SK-N-SH (cell line): ENCODE measurements around the gene HMG20A. TPM values are rescaled to one million over a fixed set of nuclear protein-coding genes. Genes with fewer than 3 reads are reported as not detected.

Source experiments
- CTCF ChIA-PET: fragments of 300-600, 350-600 bp; formaldehyde crosslinking; extraction: SDS; loops from one replicate; lab custom pipeline; 2021; lab: Yijun Ruan, JAX
- POLR2A ChIA-PET: fragments of 350-600 bp; sonication (Branson Sonifier 250); formaldehyde crosslinking; extraction: SDS; loops from one replicate; lab custom pipeline; 2020; ENCODE audit warnings: antibody characterized with exemption, inconsistent platforms; lab: Yijun Ruan, JAX
- DNase-seq: peaks from one replicate; pipeline ENCODE4 v3.0.0; 2012
- H2AFZ ChIP-seq: fragments of 200-600 bp; sonication (generic); 2 replicates; pipeline ENCODE4 v1.8.1; 2016; ENCODE audit warnings: antibody characterized with exemption, mild to moderate bottlenecking, low read depth
- H3F3A ChIP-seq: fragments of 200-600 bp; sonication (generic); replicated peaks from 2 replicates; pipeline ENCODE3; 2016; ENCODE audit warnings: antibody characterized with exemption, mild to moderate bottlenecking; ENCODE audit not compliant: insufficient read depth
- H3K27ac ChIP-seq, 2 experiments: fragments of 200-500 bp in 1 of 2; fragments of 200-600 bp in 1 of 2; sonication (Bioruptor generic) in 1 of 2; sonication (generic), shearing (Covaris generic) in 1 of 2; 2 replicates each; pipeline versions ENCODE4 v1.5.1 to v1.6.1; 2014 to 2016; ENCODE audit warnings: low read depth in 2 of 2, inconsistent platforms in 1 of 2, low read length in 1 of 2, mild to moderate bottlenecking in 1 of 2, mixed read lengths in 1 of 2
- H3K27me3 ChIP-seq: fragments of 200-600 bp; sonication (generic), shearing (Covaris generic); 2 replicates; pipeline ENCODE4 v1.6.1; 2016; ENCODE audit warnings: mixed run types; ENCODE audit not compliant: insufficient read depth
- H3K36me3 ChIP-seq, 2 experiments: fragments of 200-500 bp in 1 of 2; fragments of 200-600 bp in 1 of 2; sonication (Bioruptor generic) in 1 of 2; sonication (generic) in 1 of 2; replicated peaks in 1 of 2; 2 replicates each; pipeline versions ENCODE3 to v1.5.1; 2014 to 2016; ENCODE audit warnings: low read length in 1 of 2, mild to moderate bottlenecking in 1 of 2; ENCODE audit not compliant: insufficient read depth in 2 of 2, control insufficient read depth in 1 of 2
- H3K4me1 ChIP-seq, 2 experiments: fragments of 200-500 bp in 1 of 2; fragments of 200-600 bp in 1 of 2; sonication (Bioruptor generic) in 1 of 2; sonication (generic), shearing (Covaris generic) in 1 of 2; 2 replicates each; pipeline versions ENCODE4 v1.5.1 to v1.6.1; 2014 to 2016; ENCODE audit warnings: low read depth in 1 of 2, low read length in 1 of 2, mixed run types in 1 of 2; ENCODE audit not compliant: insufficient read depth in 2 of 2, control insufficient read depth in 1 of 2
- H3K4me2 ChIP-seq: fragments of 200-600 bp; sonication (generic), shearing (Covaris generic); 2 replicates; pipeline ENCODE4 v1.6.1; 2017; ENCODE audit warnings: mixed run types
- H3K4me3 ChIP-seq, 2 experiments: fragments of 200-500 bp in 1 of 2; fragments of 200-600 bp in 1 of 2; sonication (Bioruptor generic) in 1 of 2; sonication (generic), shearing (Covaris generic) in 1 of 2; 2 replicates each; pipeline versions ENCODE4 v1.5.1 to v1.8.1; 2014 to 2016; ENCODE audit warnings: low read depth in 2 of 2, inconsistent platforms in 1 of 2, low read length in 1 of 2, mild to moderate bottlenecking in 1 of 2, mixed read lengths in 1 of 2, moderate library complexity in 1 of 2
- H3K79me2 ChIP-seq: fragments of 200-600 bp; sonication (generic); 2 replicates; pipeline ENCODE4 v1.8.1; 2017; ENCODE audit warnings: mild to moderate bottlenecking; ENCODE audit not compliant: insufficient read depth
- H3K9ac ChIP-seq: fragments of 200-600 bp; sonication (generic); 2 replicates; pipeline ENCODE4 v1.6.1; 2017; ENCODE audit warnings: mixed run types
- H3K9me2 ChIP-seq: fragments of 200-600 bp; sonication (generic); 2 replicates; pipeline ENCODE4 v1.6.1; 2017; ENCODE audit warnings: mixed run types
- H3K9me3 ChIP-seq: fragments of 200-600 bp; sonication (generic); 2 replicates; pipeline ENCODE4 v1.6.1; 2017; ENCODE audit warnings: mixed run types, mild to moderate bottlenecking, moderate library complexity
- H4K20me1 ChIP-seq: fragments of 200-600 bp; sonication (generic); 2 replicates; pipeline ENCODE4 v1.6.1; 2017; ENCODE audit warnings: mild to moderate bottlenecking, mixed run types; ENCODE audit not compliant: insufficient read depth
- CTCF ChIP-seq: fragments of 200-600 bp; sonication (generic); IDR thresholded peaks from 2 replicates; pipeline ENCODE4 v1.6.1; 2017; ENCODE audit warnings: antibody characterized with exemption, mild to moderate bottlenecking, moderate library complexity
- JUND ChIP-seq: IDR thresholded peaks from 2 replicates; pipeline ENCODE4 v1.4.0; 2012
- MAX ChIP-seq: IDR thresholded peaks from 2 replicates; pipeline ENCODE4 v1.4.0; 2012; ENCODE audit warnings: low read depth
- MEF2A ChIP-seq: IDR thresholded peaks from 2 replicates; pipeline ENCODE4 v1.4.0; 2012; ENCODE audit warnings: low read depth, borderline replicate concordance
- MXI1 ChIP-seq: IDR thresholded peaks from 2 replicates; pipeline ENCODE4 v1.6.1; 2012; ENCODE audit warnings: mild to moderate bottlenecking, low read depth, low read length, improper control_type of control experiment
- NFIC ChIP-seq: IDR thresholded peaks from 2 replicates; pipeline ENCODE4 v1.4.0; 2012; ENCODE audit warnings: borderline replicate concordance
- RAD21 ChIP-seq: IDR thresholded peaks from 2 replicates; pipeline ENCODE4 v1.6.1; 2012; ENCODE audit warnings: mild to moderate bottlenecking, low read length
- RCOR1 ChIP-seq: fragments of 150-350 bp; IDR thresholded peaks from 2 replicates; pipeline ENCODE4 v1.6.1; 2017; ENCODE audit warnings: antibody characterized with exemption, low read length
- SIN3A ChIP-seq: IDR thresholded peaks from 2 replicates; pipeline ENCODE4 v1.6.1; 2012; ENCODE audit warnings: low read depth, mild to moderate bottlenecking, low read length, moderate library complexity, borderline replicate concordance
- TCF12 ChIP-seq: IDR thresholded peaks from 2 replicates; pipeline ENCODE4 v1.4.0; 2012
- whole genome bisulfite sequencing: methylation state at CpG from one replicate; pipeline ENCODE4 v1.1.6; 2017; ENCODE audit warnings: low lambda C conversion rate; 5-methylcytosine and 5-hydroxymethylcytosine counted together
- polyA plus RNA-seq, 3 experiments: library from polyadenylated mRNA; depleted of rRNA; stranded (reverse); fragments of >200 nt; gene quantifications; 2 replicates each; pipeline ENCODE4 v1.2.3, GENCODE V29; 2012

Gene HMG20A
- polyA plus RNA-seq, 1 of the 3 experiments (the other 2 are of a cell fraction) = 27.7 TPM

GRCh38 chr15:77418391-77418965 is 2.2 kb upstream of the HMG20A start:
- DNase-seq = no peak
- Histone ChIP-seq H3K9ac (peak overlapping the region; percentile 91), H3K27me3 (no peaks in the 10 kb centered on the region), H3K36me3 (peaks cover 0 to 5% of the 10 kb centered on the region in 2 experiments), H3F3A (peaks cover 16% of the 10 kb centered on the region), H2AFZ (peak overlapping the region; percentile 17; the same call in 1 of the 2 replicates), H3K4me1 (peaks cover 16 to 20% of the 10 kb centered on the region in 2 experiments), H3K27ac (peak overlapping the region; percentile 79 to 92; a peak in 3 of 4 replicates), H4K20me1 (peaks cover 44% of the 10 kb centered on the region), H3K9me3 (no peaks in the 10 kb centered on the region), H3K79me2 (peaks cover 86% of the 10 kb centered on the region), H3K4me2 (peak overlapping the region; percentile 74), H3K9me2 (no peaks in the 10 kb centered on the region), H3K4me3 (peak overlapping the region; percentile 71 to 93)
- WGBS = 44% methylated on average over 8 of the region's 8 CpGs
- no peak for TF ChIP-seq CTCF
- TF ChIP-seq MXI1 = 0 out of 2 replicates have a peak, but pooled peaks have one; percentile 9
- POLR2A ChIA-PET = no interaction called here
- CTCF ChIA-PET = interaction anchor here (0.9 to 1.6 kb wide), 9 partner anchors 57 to 301 kb away, joined by 3 to 6 read pairs (median 3); no protein-coding TSS in a partner anchor

- peaks cover 16% of the 10 kb centered on the region for H3F3A ChIP-seq
- H3K27me3 ChIP-seq = no peaks in the 10 kb centered on the region
- peaks cover 86% of the 10 kb centered on the region for H3K79me2 ChIP-seq
- peak overlapping the region; percentile 91 for H3K9ac ChIP-seq
- no peaks in the 10 kb centered on the region for H3K9me3 ChIP-seq
- H3K4me3 ChIP-seq = peak overlapping the region; percentile 71 to 93
- H3K4me2 ChIP-seq = peak overlapping the region; percentile 74
- H3K36me3 ChIP-seq = peaks cover 0 to 5% of the 10 kb centered on the region in 2 experiments
- 2% methylated on average over 45 of the region's 72 CpGs for WGBS
- peaks cover 44% of the 10 kb centered on the region for H4K20me1 ChIP-seq
- H3K4me1 ChIP-seq = peaks cover 20 to 21% of the 10 kb centered on the region in 2 experiments
- DNase-seq = peak; percentile 80
- peak overlapping the region; percentile 17; the same call in 1 of the 2 replicates for H2AFZ ChIP-seq
- CTCF ChIA-PET = interaction anchor here (0.8 to 1.6 kb wide), 11 partner anchors 56 to 312 kb away, joined by 3 to 6 read pairs (median 3); no protein-coding TSS in a partner anchor
- no peak for TF ChIP-seq NFIC
- TF ChIP-seq SIN3A = no peak
- TF ChIP-seq RCOR1 = no peak
- TF ChIP-seq CTCF = peak; percentile 42
- TF ChIP-seq TCF12 = 0 out of 2 replicates have a peak, but pooled peaks have one; percentile 11
- 0 out of 2 replicates have a peak, but pooled peaks have one; percentile 8 for TF ChIP-seq MXI1
- TF ChIP-seq MAX = peak; percentile 25; the same call in 1 of the 2 replicates
- no peak for TF ChIP-seq MEF2A
- peak; percentile 5; the same call in 1 of the 2 replicates for TF ChIP-seq JUND
- 0 out of 2 replicates have a peak, but pooled peaks have one; percentile 11 for TF ChIP-seq RAD21
- H3K27ac ChIP-seq = peak overlapping the region; percentile 79 to 92
- H3K9me2 ChIP-seq = no peaks in the 10 kb centered on the region
- POLR2A ChIA-PET = interaction anchor here (0.8 kb wide), 1 partner anchor 300 kb away, joined by 3 read pairs; no protein-coding TSS in a partner anchor
Observed at GRCh38 chr15:77418966-77419835, 1.5 kb upstream of the HMG20A start.
